CD4-positive, alpha-beta T cell treated with Interleukin-21 for 1 hour (primary cell): ENCODE measurements around the gene GRID1.

Source experiments
- DNase-seq: peaks from one replicate; pipeline ENCODE4 v3.0.0-alpha.2; 2020

GRID1 gene

DNA sequence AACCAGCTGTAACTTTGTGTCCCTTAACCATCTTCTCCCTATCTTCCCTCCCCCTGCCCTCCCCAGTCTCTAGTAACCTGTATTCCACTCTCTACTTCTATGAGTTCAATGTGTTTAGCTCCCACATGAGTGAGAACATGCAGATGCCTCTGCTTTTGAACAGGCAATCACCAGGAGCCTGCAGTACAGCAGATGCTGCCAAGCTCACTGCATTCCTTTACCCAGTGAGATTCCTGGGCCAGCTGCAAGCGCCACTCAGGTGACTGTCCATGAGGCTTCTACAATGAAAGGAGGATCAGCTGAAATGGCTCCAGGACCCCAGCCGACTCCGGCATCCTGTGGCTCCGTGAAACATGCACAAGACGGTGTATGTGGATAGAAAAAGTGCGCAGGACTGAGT lies 15.7 kb downstream of the GRID1 start:
- no peak for DNase-seq

- no peak for DNase-seq
These were observed 16.5 kb downstream of the GRID1 start for GRCh38 chr10:86349940-86350630.

DNA sequence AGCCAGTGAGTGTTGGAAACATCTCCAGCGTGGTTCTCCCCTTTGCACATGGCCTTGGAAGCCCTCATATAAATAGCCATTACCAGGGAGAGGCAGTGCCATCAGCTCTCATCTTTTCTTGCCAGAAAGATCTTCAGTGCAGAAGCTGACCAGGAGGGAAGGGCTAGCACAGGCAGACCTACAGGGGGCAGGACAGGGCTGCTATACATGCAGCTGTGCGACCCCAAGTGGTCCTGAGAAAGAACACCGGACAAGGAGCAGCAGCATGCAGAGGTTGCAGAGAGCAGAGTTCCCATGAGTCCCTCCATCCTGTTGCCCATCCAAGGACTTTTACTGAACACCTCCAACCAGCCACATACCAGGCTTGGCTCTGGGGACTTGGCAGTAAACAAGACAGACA lies 17.1 kb downstream of the GRID1 start:
- DNase-seq, result no peak

DNA sequence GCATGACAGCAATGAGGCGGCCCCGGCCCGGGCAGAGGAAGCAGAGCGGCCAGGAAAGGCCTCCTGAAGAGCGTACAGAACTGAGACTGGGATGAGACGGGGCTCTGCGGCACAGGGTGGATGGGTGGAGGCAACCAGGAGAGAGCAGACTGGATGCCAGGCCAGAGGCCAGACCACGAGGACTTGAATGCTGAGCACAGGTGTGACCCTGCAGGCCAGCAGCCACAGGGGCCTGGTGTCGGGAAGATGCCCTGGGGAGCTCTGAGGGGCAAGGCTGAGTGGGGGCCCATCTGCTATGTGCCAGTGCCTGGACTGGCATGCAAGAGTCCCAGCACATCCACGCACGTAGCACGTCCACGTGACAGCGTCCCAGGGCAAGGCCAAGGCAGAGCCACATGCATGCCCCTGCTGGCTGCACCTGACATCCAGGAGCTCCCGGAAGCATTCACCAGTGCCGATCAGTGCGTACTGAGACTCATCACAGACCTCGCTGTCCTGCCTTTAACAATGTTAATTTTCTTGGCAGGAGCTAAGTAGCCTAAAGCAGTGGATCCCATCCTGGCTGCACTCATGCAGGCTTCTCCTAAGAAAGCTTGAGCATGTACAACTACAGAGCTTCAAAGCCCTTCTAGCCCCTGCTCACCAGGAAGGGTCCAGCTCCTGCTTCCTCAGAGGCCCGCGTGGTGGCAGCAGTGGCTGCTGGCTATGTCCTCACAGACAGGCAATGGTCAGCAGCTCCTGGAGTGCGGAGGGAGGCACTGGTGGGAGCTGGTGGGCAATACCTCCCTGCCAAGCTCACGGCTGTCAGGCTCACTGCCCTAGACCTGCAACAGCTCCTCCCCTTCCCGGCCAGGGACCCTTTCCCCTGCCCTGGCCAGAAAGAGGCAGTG lies 18.0 kb downstream of the GRID1 start:
- no peak for DNase-seq

DNA sequence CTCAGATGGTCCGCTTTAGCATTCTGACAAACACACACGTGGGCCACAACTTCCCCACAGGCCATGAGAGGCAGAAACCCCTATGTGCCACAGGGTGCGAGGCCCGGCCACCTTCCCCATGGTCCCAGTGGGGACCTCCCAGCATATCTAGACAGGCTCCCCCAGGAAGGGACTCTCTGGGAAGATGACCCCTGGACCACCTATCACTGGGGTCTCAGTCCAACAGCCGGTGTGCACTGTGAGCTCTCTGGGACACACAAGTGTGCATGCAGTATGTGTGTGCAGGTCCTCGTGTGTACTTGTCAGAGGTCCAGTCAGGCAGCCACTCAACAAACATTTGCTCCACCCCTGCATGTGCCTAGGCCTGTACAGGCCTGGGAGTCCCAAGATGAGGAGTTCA lies 18.7 kb downstream of the GRID1 start:
- DNase-seq, result no peak

DNA sequence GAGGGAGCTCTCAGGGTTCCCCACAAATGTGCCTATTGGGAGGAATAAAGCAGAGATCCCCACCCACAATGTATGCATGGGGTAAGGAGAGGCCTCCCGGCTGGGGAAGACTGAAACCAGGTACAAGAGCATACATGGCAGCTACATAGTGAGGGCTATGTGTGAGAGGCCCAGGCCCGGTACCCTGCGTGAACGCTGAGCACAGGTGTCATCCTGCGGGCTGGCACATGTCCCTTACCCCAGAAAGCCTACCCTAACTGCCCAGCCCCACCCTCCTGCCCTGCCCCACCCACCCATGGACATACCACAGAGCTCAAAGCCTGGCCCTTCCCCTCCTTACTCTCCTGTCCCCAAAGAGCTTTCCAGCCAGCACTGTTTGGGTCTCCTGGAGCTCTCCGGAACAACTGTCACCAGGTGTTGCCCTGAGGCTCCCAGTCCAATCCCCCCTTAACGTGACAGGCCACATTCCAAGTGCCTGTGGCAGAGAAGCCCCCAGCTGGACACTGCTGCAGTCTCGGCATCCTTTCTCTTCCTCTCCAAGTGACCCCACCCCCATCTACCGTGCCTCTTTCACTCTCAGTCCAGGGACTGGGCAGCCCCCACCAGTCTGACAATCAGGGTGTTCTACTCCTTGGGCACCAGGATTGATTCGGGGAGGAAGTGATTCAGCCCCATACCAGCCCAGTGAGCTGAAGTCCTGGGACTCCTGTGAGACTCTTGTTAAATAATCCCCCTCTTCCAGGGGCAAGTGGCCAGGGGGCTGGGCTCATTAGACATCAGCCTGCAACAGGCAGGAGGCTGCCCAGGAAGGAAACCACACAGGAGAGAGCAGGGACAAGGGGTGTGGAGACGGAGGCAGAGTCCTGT lies 19.6 kb downstream of the GRID1 start:
- DNase-seq, result no peak

- DNase-seq, result no peak
These were observed 20.5 kb downstream of the GRID1 start for GRCh38 chr10:86345859-86346798.

GRCh38 chr10:86345296-86345858 lies 21.2 kb downstream of the GRID1 start:
- no peak for DNase-seq

- DNase-seq, result no peak
These were observed 21.9 kb downstream of the GRID1 start for GRCh38 chr10:86344714-86345161.

- DNase-seq, result no peak
These were observed 22.3 kb downstream of the GRID1 start for GRCh38 chr10:86344281-86344680.

- DNase-seq, result no peak
These were observed 22.8 kb downstream of the GRID1 start for GRCh38 chr10:86343761-86344160.

DNA sequence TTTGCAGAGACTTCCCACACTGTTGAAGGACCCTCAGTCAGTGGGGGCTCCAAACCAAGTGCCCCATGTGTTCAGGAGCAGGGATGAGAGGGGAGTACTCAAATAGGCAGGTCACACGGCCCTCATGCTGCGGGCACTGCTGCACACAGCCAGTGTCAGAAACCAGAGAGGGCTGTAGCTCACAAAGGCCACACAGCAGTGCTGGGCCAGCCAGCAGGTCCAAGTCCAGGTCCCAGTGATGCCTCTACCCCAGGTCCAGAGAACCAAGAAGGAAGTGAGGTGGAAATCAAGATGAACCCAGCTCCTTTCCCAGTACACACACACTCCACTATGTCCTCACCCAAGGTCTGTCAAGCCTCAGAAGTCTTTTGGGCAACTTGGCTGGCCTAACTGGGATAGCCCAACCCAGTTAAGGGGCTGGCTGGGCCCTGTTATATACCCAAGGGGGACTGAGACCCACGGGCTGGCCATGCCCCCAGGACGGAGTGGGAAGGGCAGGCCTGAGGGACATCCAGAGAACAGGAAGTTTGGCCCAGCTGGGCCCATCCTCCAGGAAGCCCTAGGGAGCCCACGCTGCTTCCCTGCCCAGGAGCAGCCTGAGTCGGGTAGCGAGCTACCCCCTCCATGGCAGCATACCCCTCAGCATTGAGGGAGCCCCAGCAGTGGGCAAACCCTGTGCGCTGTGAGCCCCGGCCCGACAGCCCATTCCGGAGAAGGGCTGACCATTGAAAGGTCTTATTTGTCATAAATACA lies 24.3 kb downstream of the GRID1 start:
- DNase-seq, result no peak

DNA sequence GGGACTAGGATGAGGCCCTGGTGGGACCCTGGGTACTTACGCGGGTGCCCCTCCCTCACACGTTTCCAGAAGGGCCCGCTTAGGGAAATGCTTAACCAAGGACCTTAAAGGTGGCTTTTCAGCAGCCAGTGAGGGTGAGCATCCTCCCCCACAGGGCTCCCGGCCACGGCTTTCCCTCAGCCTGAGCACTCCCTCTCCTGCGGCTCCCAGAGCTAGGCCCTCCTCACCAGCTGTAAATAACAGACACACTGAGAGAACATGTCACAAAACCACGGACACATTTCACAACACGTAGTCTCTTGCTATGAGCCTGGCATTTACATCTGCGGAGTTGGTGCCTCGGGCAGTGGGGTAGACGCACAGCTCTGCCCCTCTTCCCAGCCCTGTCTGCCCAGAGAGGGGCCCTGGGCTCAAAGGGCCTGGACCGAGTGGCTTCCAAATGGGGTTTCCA lies 25.2 kb downstream of the GRID1 start:
- no peak for DNase-seq

GRCh38 chr10:86340991-86341260 lies 25.7 kb downstream of the GRID1 start:
- DNase-seq, result no peak

DNA sequence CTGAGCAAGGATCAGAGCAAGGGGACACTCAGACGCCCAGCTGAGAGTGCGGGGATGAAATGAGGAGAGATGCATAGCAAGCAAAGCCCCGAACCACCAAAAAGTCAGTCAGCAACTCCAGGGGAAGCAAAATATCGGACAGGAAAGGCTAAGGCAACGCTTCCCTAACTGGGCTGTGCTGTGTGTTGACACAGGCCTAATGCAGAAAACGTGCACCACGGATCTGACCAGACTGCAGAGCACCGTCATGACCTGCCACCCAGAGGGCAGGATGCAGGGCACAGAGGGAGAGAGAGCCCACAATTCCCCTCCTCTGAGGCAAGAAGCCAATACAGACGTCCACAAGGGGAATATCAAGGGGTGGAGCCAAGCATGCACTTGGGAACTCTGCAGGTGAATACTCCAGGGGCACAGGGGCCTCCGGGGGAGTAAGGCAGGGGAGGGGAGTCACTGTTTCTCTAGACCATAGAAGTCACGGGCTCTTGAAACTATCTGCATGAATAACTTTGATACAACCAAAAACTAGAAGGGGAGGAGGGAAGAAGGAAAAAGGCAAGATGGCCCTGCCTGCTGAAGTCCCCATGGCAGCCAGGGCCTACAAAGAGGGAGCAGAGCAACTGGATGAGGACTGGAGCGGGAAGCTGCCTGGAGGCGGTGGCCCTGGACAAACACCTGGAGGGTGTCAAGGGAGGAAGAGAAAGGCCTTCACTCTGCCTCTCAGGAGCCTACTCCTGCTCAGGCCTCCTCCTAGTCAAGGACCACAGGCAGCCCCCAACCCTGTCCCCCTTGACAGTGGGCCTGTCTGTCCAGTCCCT lies 26.2 kb downstream of the GRID1 start:
- DNase-seq, result no peak

DNA sequence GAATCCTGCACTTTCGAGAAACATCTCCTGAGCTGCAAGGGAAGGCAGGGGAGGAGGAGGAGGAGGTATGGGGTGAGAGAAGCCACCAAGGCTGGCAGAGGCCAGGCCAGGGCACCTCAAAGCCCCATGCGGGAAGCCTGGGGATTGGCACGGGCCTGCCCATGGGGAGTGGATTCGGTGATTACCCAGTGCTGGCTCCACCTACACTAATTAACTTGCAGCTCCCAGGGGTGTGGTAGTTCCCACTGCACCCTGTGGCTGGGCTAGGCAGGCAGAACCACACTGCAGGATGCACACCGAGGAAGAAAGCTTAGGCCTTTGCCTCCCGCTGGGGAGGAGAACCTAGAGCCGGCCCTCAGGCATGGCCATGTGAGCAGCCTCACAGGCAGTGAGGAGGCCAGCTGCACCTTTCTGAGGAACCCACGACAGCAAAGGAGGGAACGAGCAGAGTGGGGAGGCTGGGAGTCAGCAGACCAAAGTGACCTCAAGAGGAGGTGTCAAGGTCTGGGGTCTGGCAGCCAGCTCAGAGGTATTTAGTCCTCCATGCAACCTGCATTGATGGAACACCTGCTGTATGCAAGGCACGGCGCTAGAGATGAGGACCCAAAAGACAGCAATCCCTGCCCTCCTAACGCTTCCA lies 27.2 kb downstream of the GRID1 start:
- DNase-seq, result no peak

DNA sequence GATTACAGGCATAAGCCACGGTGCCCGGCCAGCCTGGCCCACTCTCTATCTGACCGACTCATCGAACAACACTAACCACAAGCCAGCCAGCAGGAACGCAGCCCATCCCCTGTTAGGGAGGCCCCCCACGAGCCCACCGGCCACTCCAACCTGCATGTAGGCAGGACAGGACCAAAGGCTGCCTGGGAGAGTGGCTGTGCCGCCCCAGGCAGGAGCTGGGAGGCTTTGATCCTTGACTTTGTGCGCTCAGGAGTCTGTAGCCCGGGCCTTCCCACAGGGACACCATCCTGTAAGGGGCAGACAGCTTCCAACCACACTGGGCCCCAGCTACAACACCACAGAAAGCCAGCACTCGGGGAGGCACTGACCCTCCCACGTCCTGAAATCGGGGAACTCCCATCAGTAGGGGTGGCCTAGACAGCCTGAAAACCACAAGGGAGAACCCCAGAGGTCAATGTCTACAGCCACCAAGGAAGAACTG lies 29.4 kb downstream of the GRID1 start:
- no peak for DNase-seq

- no peak for DNase-seq
These were observed 30.3 kb downstream of the GRID1 start for GRCh38 chr10:86336341-86336740.

- DNase-seq, result no peak
These were observed 30.8 kb downstream of the GRID1 start for GRCh38 chr10:86335831-86336230.

- DNase-seq, result no peak
These were observed 31.3 kb downstream of the GRID1 start for GRCh38 chr10:86335257-86335656.
